Islet of Langerhans (tissue), 1 donor: ENCODE results near the gene NRCAM.
"Not testable (repeated sequence)": the region's sequence is repeated elsewhere in the genome, so short reads cannot be mapped to it uniquely, and the experiment has no call there.

Experiments used
- FAIRE-seq: peaks from one replicate; lab custom pipeline; 2011; peaks lifted over from hg19 to GRCh38; lab: Jason Lieb, UNC

Gene NRCAM

DNA sequence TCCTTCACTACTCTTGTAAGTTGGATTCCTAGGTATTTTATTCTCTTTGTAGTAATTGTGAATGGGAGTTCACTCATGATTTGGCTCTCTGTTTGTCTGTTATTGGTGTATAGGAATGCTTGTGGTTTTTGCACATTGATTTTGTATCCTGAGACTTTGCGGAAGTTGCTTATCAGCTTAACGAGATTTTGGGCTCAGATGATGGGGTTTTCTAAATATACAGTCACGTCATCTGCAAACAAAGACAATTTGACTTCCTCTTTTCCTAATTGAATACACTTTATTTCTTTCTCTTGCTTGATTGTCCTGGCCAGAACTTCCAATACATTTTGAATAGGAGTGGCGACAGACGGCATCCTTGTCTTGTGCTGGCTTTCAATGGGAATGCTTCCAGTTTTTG lies 181.8 kb downstream of the NRCAM start:
- FAIRE-seq = not testable (repeated sequence)

DNA sequence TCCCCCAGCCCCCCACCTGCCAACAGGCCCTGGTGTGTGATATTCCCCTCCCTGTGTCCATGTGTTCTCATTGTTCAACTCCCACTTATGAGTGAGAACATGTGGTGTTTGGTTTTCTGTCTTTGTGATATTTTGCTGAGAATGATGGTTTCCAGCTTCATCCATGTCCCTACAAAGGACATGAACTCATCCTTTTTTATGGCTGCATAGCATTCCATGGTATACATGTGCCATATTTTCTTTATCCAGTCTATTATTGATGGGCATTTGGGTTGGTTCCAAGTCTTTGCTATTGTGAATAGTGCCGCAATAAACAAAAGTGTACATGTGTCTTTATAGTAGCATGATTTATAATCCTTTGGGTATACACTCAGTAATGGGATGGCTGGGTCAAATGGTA lies 183.3 kb downstream of the NRCAM start:
- FAIRE-seq = not testable (repeated sequence)

DNA sequence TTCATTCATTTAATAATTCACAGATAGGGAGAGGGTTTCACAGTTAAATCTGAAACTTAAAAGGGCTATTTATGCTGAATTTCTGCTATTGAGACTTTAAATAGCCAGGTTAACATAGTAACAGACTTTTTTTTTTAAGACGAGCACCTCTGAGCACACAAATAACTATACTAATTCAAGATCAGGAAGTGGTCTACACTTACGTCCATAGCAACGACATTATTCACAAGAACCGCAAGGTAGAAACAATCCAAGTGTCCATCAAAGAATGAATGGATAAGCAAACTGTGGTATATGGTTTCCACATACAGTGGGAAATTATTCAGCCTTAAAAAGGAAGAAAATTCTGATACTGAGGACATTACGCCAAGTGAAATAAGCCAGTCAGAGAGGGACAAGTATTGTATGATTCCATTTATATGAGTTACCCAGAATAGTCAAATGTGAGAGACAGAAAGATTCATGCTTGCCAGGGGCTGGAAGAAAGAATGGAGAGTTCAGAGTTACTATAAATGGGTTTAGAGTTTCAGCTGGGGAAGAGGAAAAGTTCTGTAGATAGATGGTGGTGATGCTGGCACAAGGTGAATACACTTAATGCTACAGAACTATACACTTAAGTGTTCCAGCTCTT lies 185.7 kb downstream of the NRCAM start:
- FAIRE-seq = no peak

DNA sequence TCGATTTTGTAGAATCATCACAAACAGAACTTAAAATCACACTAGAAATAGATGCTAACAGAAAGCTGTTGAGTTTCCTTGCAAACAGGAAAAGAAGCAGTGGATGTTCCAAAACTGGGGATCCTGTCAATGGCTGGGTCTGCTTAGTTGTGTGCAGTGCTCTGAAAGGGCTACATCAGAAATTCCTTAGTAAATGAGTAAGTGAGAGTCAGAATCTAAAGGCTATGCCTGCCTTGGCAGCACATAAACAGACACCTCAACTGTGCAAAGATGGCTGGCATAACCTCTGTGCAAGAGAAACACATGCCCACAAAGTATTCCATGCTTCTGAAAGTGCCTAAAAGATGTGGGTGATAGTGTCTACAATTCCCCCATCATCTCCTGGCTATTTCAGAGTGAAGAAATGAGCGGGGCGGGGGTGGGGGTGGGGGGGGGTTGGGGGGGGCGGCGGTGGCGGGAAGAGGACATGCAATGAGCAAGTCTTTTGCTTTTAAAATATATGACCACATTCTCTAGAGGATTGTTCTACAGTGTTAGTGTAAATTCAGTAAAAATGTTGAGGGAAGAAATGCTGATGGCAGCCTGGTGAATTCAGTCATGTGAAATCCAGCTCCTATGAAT lies 187.9 kb downstream of the NRCAM start:
- FAIRE-seq = no peak

DNA sequence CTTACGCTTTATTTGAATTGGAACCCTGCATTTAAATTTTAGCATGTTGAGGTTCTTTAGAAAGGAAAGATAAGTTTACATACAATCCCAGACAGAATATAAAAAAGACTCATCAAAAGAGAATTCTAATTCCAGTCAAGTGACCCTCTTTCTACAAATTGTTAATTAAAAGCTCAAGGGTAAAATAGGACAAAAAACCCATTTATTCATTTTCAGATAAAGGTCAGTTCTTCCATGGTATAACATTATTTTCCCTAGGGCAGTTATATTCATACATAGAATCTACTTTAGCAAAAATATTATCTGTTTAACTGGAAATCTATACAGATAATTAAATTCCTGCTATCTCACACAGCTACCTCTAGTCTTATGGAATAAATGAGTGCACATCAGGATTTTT lies 188.6 kb downstream of the NRCAM start:
- no peak for FAIRE-seq

DNA sequence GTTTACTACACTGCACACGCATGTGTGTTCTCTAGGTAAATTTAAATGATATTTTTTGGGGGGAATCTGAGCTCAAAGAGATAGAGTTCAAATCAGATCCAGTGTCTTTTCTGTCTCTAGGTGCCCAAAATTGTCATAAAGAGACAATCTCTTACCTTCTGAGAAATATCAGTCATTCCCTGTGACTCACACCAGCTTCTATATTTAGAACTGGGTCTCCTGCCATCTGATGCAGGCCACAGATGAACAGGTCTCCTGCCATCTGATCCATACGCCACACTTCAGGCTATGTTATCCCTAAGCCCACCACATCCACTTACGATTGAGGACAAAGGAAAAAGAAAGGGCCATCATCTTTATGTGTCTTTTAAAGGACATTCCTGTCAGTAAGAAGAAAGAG lies 189.7 kb downstream of the NRCAM start:
- no peak for FAIRE-seq

DNA sequence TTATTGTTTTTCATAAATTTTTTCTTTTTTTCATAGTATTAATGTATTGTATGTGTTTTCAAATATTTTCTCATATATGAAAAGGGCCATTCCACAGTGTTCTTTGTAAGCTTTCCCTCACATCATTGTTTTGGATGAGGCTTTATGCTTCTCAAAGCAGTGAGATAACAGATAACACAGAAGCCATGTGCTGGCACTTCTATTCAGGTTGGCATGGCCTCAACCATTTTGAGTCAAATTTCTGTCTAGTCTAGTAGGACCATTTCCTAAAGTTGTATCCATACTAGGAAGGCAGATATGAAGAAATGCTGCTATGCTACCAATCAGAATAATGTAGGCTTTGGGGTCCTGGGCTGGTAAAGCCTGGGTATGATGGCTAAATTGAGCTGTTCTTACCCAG lies 190.2 kb downstream of the NRCAM start:
- FAIRE-seq = no peak

DNA sequence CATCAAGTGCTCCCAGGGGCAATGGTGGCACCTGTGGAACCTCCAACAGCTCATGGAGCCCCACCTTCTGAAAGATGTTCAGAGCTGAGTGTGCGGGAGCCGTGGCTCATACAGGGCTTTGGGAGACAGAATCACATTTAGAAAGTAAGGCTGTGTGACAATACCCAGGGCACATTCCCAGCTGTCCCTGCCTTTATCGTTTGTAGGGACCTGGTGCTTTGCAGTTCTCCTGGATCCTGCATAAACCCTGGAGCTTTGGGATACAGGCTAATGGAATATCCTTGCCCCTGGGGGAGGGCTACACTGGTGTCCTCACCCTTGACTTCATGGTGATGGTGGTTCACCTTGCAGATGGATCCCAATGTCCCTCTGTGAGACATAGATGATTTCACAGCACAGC lies 191.2 kb downstream of the NRCAM start:
- no peak for FAIRE-seq

DNA sequence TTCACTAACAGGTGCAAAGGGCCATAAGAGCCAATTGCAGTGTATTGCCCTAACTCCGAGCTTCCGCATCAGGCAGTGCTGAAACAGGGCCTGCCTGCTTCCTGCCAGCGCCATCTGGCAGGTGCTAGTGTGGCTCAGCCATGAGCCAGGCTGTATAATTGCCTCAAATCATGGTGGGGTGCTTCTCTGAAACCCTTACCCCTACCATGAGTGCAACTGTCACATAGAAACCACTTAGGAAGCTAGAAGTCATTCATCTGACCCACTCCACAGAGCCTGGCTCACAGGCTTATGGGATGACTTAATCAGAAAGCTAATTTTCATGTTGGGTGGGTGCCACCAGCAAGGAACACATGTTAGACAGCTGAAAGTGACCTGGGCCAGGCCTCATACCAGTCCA lies 192.8 kb downstream of the NRCAM start:
- FAIRE-seq = no peak

DNA sequence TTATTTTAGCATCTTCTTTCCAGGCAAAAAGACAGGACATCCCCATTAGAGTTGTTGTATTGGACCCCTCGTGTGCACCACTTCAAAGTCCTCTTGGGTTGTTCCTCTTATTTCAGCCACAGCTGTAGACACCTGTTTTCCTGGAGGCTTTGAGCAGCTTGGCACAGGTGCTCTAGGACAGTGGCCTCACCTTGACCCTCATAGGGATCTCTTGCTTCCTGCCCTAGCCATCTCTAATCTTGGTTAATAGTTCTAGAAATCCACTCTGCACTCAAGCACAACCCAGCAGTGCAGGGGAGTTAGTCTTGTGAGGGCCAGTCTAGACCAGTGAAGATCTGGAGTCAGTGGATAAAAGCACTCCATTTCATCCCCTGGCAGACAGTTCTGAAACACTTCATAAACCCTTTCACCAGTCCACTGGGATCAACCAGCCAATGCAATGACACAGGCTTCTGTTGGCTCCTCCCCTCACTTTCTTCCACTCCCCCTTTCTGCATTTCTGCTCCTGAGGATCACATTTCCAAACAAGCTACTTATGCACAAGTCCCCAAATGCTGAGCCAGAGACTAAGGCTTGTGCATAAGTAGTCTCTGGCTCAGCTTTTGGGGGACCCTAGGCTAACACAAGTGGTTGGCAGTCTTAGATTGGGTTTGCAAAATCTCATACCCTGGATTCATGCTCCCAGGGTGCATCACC lies 194.5 kb downstream of the NRCAM start:
- no peak for FAIRE-seq

DNA sequence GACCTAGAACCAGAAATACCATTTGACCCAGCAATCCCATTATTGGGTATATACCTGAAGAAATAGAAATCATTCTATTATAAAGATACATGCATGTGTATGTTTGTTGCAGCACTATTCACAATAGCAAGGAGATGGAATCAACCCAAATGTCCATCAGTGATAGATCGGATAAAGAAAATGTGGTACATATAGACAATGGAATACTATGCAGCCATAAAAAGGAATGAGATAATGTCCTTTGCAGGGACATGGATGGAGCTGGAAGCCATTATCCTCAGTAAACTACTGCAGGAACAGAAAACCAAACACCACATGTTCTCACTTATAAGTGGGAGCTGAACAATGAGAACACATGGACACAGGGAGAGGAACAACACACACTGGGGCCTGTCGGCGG lies 196.8 kb downstream of the NRCAM start:
- FAIRE-seq = not testable (repeated sequence)

DNA sequence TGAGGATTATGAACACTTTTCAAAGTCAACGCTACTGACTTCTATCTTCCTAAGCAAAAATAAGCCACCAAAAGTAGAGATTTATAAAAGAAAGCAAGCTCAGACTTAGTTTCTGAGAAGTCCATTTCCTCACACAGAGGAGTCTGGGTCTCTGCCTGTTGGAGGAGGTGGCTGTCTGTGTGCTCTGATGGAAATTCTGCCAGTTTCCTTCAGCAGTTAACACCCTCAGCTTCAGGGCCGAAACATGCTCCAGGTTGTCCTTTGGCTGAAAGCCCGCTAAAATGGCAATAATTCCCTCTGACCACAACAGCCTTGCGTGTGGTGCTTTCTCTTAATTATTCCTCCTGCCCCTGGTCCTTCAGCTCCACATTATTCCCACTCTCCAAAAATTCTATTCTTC lies 198.3 kb downstream of the NRCAM start:
- no peak for FAIRE-seq

DNA sequence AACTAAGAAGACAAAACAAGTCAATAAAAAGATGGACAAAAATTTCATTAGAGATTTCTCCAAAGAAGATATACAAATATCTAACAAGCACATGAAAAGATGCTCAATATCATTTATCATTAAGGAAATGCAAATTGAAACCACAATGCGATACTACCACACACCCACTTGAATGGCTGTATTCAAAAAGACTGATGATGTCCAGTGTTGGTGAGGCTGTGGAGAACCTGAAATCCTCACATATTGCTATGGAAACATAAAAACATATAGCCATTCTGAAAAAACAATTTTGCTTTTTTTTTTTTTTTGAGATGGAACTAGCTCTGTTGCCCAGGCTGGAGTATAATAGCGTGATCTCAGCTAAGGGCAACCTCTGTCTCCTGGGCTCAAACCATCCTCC lies 202.0 kb downstream of the NRCAM start:
- FAIRE-seq = peak; percentile 17

DNA sequence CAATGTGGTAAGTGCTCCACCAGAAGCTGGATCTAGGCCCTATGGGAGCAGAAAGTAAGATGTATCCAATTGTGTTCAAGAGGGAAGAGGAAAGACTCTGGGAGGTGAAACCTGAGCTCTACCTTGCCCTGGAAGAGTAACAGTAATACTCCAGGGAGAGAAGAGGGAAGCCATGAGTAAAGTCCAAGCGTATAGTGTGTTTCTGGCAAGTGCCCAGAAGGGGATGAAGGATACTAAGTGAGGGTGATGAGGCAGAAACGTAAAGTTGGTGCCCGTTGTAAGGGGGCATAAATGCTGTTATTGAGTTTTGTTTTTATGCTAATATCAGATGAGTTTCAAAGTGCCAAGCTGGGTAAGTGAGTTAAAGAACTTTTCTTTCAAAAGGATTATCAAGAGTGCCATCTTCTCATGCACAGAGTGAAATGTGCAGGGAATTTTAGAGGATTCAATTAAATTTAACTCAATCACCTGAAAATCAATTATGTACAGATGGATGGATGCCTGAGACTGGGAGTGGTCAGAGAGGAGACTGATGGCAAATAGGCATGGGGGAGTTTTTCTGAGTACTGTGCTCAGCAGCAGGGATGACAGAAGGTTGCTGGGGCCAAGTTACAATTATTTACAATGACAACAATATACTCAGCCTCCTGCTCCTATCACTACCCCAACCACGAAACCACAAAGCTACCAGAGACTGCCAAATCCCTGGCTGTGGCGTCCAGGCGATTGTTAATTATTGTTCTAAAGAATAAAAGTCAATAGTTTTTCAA lies 202.8 kb downstream of the NRCAM start:
- no peak for FAIRE-seq

DNA sequence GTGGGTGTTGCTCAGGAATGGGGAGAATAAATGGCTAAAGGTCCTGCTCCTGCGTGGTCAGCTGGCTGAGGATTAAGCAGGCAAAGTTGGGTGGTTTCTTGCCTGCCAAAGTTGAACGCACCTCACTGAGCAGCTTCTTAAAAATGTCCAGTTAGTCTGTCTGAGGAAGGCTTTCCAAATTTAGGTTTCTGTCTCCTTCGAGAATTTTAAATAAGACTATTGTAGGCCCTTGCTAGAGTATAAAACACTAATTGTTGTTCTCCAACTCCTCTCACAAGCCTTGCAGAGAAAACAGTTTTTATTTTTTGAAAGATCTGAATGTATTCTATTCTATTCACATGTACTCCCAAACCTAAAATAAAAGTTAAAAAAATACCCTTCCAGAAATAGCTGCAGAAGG lies 204.1 kb downstream of the NRCAM start:
- no peak for FAIRE-seq

DNA sequence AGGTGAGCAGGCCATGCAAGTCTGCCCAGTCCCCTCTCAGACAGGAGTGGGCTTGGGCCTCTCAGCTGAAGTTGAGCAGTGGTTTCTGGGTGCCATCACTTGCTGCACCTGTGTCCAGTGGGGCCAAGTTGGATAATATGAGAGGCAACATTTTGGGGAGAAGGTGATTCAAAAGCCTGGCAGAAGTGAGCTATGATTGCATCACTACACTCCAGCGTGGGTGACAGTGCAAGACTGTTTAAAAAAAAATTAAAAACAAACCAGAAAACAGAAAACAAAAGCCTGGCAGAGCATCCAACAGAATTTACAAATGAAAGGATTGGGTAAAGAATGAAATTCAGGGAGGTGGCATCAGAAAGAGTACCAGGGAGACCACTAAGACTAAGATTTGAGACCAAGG lies 204.5 kb downstream of the NRCAM start:
- no peak for FAIRE-seq

DNA sequence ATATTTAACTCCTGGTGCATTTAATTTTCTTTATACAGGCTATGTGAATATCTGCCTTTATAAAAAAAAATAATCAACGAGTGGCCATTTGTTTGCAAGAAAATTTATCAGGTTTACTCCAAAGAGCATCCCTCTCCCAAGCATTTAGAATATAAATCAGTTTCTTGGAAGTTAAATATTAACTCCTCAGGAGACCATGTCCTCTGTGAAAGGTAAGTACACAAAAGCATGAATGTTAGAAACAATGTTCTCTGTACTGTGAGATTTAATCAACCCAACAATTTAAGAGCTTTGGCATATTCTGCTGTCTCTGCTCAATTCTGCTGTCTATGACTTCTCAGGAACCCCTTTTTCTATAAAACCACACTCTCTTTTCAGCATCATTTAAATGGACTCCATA lies 206.8 kb downstream of the NRCAM start:
- peak; percentile 86 for FAIRE-seq

DNA sequence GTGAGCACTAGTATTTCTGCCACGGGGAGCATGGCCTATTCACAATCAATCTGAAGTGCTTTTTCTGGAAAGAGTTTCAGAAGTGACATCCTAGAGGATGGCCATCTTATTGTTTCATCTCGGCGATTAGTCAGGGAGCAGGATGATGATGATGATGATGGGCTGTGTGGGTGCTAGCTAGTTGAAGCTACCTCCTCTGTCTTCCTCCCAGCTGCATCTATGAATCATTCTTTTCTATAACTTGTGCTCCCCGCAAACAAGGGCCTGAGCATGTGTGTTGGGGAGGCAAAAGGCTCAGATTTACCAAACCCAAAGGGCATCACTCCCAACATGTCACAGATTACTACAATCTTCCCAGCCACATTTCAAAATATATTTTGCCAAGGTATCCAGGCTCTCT lies 207.4 kb downstream of the NRCAM start:
- no peak for FAIRE-seq

DNA sequence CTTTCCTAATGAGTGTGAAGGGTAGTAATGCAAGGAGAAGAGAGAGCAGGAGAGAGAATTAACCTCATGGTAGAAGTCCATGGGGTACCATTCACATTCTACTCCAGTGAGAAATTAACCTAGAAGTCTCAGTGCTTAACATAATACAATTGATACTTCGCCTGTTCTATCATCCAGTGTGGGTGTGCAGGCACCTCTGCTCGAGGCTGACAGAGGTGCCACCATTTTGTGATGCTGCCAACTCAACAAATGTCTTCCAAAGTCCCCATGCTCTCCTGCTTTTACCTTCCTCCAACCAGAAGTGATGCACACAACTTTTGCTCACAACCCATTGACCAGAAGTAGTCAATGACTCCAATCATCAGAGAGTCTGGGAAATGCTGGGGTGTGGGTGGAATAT lies 207.8 kb downstream of the NRCAM start:
- no peak for FAIRE-seq

DNA sequence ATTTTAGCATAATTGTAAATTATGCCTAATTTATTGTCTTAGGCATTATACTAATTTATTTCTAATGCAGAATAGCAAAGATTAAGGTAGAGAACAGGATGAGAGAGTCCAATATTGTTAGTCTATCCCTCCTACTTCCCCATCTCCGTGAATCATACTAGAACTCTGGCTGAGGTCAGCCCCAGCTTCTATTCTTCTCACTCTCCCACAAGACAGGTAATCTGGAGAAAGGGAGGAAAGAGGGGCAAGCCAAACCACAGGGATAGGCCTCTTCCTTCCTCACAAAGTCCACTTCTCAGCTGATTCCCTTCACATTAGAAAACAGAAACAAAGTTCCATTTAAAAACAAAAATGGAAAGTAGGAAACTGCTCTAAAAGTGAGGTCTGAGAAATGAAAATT lies 208.6 kb downstream of the NRCAM start:
- FAIRE-seq = no peak

DNA sequence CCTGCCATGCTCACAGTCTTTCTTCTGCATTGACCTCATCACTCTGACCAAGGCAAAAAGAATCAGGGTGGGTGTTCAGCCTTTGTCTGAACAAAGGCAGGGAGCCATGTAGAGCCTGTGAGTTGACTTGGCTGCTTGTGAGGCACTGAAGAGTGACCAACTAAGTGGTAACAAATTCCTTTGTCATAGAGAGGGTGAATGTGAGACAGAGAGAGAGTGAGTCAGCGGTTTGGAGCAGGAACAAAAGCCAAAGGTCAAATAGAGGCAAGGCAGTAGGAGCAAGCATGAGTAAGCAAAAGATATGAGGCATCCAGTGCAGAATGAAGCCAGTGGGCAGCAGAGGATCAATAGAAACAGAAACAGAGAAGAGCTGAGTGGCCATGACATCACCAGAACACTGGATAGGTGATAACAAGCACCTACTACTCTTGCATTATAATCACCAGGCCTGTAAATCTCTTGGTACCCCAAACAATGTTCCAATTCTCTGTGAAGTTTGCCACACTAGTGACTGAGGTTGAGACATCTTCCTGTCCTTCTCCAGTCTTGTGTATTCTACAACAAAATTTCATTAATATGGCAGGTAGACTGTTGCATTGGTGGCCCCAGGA lies 209.9 kb downstream of the NRCAM start:
- FAIRE-seq = no peak

DNA sequence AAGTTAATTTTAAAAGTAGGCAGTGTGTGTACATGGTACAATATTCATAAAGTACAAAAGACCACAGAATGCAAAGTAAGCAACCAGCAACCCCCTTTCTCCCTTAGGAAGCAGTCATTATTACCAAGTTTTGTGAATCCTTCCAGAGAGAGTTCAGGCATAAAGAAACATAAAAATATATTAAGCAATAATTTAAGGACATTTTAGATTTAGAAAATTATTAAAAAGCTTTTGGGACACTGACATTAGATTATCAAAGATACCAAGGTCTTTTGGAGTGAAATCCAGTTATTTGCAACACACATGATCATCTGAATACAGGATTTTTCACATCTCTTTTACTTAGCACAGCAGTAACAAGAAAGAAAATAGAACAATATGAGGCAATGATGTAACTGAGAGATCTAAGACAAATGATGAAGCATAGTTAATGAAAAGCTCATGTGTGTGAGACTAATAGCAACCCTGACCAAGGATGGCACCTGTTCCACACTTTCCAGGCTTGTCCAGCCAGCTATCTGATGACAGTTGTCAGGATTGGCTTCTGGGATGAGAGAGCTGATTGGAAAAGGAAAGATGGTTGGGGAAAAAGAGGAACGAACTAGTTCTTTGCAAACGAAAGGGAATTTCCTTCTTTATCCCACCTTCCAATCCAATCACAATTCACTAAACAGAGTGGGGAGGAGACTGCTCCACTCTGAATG lies 210.6 kb downstream of the NRCAM start:
- FAIRE-seq = peak; percentile 27
